ENCODE measurements around the gene LBHD2.

The LBHD2 gene

DNA sequence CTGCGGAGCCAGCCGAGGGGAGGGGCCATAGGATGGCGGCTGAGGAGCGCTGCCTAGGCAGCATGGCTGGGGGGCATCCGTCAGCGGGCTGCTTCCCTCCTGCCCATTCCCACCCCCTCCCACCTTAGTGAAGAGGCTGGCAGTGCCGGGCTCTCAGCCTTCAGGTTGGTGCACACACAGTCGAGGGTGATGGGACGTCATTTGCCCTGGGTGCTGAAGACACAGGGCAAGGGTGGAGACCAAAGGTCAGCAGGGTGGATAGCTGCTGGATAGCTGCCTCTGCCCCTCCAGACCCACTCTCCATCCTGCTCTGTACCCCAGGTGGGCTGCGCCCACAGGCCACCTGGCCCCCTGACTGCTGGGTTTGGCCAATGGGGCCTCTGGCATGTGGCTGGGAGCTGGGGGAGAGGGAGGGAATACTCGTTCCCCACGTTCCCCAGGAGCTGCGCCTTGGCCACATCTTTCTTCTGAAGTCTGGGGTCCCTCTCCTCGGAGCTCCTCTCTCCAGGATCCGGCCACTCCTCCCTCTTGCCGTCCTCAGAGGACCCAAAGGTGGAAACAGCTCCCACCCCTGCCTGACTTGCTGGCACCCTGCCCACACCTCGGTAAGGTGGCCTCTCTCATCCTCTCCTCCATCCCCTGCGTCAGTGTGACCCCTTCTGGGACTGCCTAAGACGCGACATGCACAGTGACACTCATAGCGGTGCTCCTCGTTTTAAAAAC, 15.5 kb upstream of the LBHD2 start:
- no peak for DNase-seq

DNA sequence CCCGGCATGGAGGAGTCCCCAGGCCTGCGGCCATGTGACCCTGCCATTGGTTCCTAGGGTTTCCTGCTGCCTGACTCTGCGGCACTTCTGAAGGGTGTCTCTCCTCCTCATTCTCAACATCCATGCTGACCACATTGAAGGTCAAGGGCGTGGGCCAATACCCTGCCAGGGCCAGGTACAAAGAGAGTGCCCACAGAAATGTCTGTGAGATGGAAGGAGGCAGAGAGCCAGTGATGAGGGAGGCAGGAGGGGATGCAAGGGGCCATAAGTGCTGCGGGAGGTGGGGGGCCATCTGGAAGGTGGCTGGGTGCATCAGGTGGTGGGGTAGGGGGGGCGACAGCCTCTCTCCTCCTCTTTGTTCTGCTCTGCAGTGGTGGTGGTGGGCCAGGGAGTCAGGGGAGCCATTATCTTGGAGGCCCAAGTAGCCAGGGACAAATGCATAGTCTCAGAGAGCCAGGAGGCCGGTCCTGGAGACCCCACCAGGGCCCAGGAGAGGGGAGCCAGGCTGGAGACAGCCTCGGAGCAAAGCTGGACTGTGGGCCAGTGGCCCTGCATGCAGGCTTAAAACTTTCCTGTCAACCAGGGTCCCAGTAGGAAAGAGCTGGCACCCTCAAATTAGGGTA, 13.6 kb upstream of the LBHD2 start:
- no peak for DNase-seq

DNA sequence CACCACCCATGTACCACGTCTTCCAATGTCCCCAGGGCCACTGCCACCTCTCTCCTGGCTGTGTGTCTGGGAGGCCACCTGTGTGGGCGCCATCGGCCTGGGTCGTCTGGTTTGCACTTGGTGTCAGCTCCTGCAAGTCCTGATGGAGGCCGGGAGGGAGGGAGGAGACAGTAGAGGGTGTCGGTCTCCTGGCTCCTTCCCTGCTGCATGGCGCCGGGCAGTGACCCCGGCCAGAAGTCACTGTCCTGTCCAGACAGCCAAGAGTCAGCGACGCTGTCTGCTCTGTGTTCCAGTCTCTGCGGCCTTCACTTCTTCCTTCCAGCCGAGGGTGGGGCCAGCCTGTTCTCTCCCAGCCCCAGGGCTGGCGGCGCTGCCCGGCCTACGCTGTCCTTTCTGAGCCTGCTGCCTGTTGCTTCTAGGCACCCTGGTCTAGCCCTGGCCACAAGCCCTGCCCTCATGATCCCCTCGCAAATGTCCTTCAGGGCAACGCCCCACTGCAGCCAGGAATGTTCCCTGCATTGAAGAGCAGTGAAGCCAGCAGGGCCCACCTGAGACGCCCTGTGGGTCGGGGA, 13.0 kb upstream of the LBHD2 start:
- no peak for DNase-seq

DNA sequence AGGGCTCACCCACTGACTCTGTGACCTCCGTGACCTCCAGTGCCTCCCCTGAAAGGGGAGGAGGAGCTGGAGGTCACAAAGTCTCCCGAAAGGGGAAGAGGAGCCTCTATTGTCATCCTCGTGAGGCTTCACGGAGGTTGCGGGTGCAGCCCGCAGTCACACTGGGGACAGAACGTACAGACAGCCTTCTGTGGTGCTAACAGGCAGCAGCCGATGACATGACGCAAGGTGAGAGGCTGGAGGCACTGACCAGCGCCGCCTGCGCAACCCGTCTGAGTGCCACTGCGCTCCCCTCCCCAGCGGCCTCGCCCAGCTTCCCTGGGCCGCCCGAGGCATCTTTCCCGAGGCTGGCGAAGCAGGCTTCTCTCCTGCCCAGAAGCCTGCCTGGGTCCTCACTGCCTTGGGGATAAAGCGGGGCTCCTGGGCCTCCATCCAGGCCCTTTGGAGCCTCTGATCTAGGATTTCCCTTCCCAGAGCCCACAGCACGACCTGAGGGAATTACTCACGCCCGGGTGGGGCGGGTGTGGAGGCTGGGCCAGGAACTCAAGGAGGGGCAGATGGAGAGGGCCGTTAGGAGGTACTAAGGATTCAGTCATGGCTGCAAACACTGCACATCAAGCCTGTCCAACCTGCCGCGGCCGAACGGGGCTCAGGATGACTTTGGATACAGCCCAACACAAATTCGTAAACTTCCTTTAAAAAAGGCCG, 12.3 kb upstream of the LBHD2 start:
- no peak for DNase-seq

- no peak for DNase-seq
Observed at GRCh38 chr14:103072595-103073366, 11.2 kb upstream of the LBHD2 start.

- DNase-seq = no peak
Observed at GRCh38 chr14:103073367-103073875, 10.6 kb upstream of the LBHD2 start.

- DNase-seq = no peak
Observed at GRCh38 chr14:103073876-103074728, 9.9 kb upstream of the LBHD2 start.

DNA sequence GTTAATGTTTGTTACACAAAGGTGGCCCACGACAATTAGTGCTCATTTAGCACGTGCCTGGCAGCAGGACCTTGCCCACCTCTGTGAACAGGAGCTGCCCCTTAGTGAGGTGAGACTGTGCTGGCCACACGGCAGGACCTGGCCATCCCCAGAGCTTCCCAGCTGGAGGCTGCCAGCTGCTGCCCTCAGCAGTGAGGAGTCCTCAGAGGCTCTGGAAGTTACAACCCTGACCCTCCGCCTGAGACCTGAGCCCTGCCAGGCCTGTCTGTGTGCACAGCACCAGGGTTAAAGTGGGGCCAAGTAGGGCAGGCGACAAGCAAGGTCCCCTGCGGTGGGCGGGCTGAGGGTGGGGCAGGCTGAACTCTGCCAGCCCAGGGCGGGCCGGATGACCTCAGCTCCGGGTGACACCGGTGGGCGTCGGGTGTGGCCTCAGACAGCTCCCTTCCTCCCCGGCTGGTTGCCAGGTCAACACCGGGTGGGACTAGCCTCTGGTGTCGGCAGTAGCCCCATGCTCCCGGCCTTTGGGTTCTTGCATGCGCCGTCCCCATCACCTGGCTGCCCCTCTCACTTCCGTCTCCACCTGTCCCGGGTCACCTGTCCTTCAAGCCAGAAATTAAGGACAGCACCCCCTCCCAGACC, 9.2 kb upstream of the LBHD2 start:
- no peak for DNase-seq

GRCh38 chr14:103078420-103078749, 5.6 kb upstream of the LBHD2 start:
- DNase-seq = peak; percentile 16

- DNase-seq = no peak
Observed at GRCh38 chr14:103078860-103079587, 5.0 kb upstream of the LBHD2 start.

- no peak for DNase-seq
Observed at GRCh38 chr14:103081951-103082350, 2.1 kb upstream of the LBHD2 start.

DNA sequence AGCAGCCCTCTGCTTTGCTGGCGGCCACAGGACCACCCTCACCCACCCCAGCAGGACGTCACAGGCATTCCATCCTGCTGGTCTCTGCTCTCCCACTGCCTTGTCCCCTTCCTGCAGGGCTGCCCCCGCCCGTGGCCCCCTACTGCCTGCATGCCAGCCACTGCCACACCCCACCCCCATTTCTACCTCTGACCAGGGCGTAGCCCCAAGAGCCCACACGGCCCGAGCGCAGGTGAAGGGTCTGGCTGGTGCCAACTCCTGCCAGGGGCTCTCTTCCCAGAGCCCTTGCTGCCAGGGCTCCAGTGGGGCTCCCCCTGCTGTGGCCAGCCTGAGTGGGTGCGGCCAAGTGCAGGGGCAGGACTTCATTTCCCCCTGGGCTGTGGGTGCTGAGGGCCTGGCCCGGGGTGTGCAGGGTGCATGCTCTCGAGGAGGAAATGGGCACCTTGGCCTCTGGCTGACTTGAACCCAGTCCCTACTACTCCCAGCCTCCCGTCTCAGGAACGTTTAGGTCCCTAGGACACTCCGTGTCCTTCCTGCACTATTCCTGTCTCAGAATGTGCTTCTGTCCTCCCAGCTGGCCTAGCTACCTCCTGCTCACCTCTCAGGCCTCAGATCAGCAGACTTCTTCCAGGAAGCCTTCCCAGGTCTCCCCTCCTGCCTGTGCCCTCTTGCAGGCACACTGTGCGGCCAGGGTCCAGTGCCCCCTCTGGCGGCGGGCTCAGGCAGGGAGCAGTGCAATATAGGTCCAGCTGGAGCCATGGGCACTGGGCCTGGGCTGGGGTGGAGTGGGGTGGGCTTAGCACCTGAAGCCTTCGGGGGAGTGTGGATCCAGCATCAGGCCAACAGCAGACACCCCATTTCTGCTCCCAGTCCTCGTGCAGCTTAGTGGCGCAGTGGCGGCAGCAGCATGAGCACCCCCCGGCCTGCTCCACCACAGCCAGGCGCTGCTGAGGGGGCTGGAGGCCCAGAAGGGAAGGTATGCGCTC, 1.4 kb downstream of the LBHD2 start:
- DNase-seq = no peak

- DNase-seq = no peak
Observed at GRCh38 chr14:103086771-103087342, 2.8 kb downstream of the LBHD2 start.

- DNase-seq = no peak
Observed at GRCh38 chr14:103087343-103087835, 3.4 kb downstream of the LBHD2 start.

GRCh38 chr14:103088921-103089320, 4.9 kb downstream of the LBHD2 start:
- DNase-seq = no peak

- no peak for DNase-seq
Observed at GRCh38 chr14:103089386-103090335, 5.7 kb downstream of the LBHD2 start.

- no peak for DNase-seq
Observed at GRCh38 chr14:103090481-103091020, 6.5 kb downstream of the LBHD2 start.
